ENCODE results near the gene WFS1. TPM values are rescaled to one million over a fixed set of nuclear protein-coding genes. Genes with fewer than 3 reads are reported as not detected.

WFS1 gene
- total and polyA plus RNA-seq, 2 donors (not counting 1 experiment from before 2014, with no cell fraction given): 25.7 to 37.5 TPM

- no peaks in the 10 kb centered on the region for H3K9me3 ChIP-seq (ENCODE audit: control insufficient read depth, insufficient read depth, low read depth, low read length)
Measured at GRCh38 chr4:6228158-6229067, 41.2 kb upstream of the WFS1 start.

GRCh38 chr4:6229095-6229494 is 40.6 kb upstream of the WFS1 start:
- H3K4me2 ChIP-seq (ENCODE audit: extremely low read depth, insufficient read depth, low read length): no peak overlapping the region
- no peak overlapping the region for H3K4me3 ChIP-seq (replicated peaks in 1 of 4; ENCODE audit: control extremely low read depth in 1 of 4, insufficient read depth in 1 of 4, low read depth in 3 of 4, low read length in 4 of 4)
- no peak for TF ChIP-seq CTCF (conservative IDR thresholded peaks at IDR 0.05 in 1 of 2, IDR thresholded peaks at IDR 0.05 in 1 of 2; ENCODE audit: low read depth in 1 of 2, low read length in 2 of 2)
- TF ChIP-seq EZH2 (IDR thresholded peaks at IDR 0.05; ENCODE audit: low read length, missing control alignments): no peak
- no peak overlapping the region for H2AFZ ChIP-seq (ENCODE audit: low read length)
- no peaks in the 10 kb centered on the region for H3K4me1 ChIP-seq (ENCODE audit: control insufficient read depth, extremely low read depth, insufficient read depth, low read length)
- H4K20me1 ChIP-seq (ENCODE audit: control insufficient read depth, extremely low read depth, insufficient read depth, low read length): no peaks in the 10 kb centered on the region
- no peaks in the 10 kb centered on the region for H3K36me3 ChIP-seq (ENCODE audit: control insufficient read depth, insufficient read depth, low read length)
- H3K27ac ChIP-seq (ENCODE audit: insufficient read depth, low read length): no peak overlapping the region
- H3K9ac ChIP-seq (ENCODE audit: insufficient read depth, low read length): no peak overlapping the region
- H3K9me3 ChIP-seq (ENCODE audit: control insufficient read depth, insufficient read depth, low read depth, low read length): no peaks in the 10 kb centered on the region
- no peak for DNase-seq (ENCODE audit: low read depth in 2 of 2)
- no peaks in the 10 kb centered on the region for H3K27me3 ChIP-seq (ENCODE audit: control insufficient read depth, insufficient read depth, low read length)
- no peaks in the 10 kb centered on the region for H3K79me2 ChIP-seq (ENCODE audit: control insufficient read depth, insufficient read depth, low read length)

More at GRCh38 chr4:6228158-6229067, 41.2 kb upstream of the WFS1 start:
- Histone ChIP-seq H4K20me1 (ENCODE audit: control insufficient read depth, extremely low read depth, insufficient read depth, low read length) (no peaks in the 10 kb centered on the region), H3K9ac (ENCODE audit: insufficient read depth, low read length) (no peak overlapping the region), H3K79me2 (ENCODE audit: control insufficient read depth, insufficient read depth, low read length) (no peaks in the 10 kb centered on the region), H3K4me1 (ENCODE audit: control insufficient read depth, extremely low read depth, insufficient read depth, low read length) (no peaks in the 10 kb centered on the region), H3K27ac (ENCODE audit: insufficient read depth, low read length) (no peak overlapping the region), H3K36me3 (ENCODE audit: control insufficient read depth, insufficient read depth, low read length) (no peaks in the 10 kb centered on the region), H3K27me3 (ENCODE audit: control insufficient read depth, insufficient read depth, low read length) (no peaks in the 10 kb centered on the region), H3K4me2 (ENCODE audit: extremely low read depth, insufficient read depth, low read length) (no peak overlapping the region), H2AFZ (ENCODE audit: low read length) (no peak overlapping the region), H3K4me3 (replicated peaks in 1 of 4; ENCODE audit: control extremely low read depth in 1 of 4, insufficient read depth in 1 of 4, low read depth in 3 of 4, low read length in 4 of 4) (no peak overlapping the region)
- no peak for DNase-seq (ENCODE audit: low read depth in 2 of 2)
- TF ChIP-seq EZH2 (IDR thresholded peaks at IDR 0.05; ENCODE audit: low read length, missing control alignments) (no peak), CTCF (conservative IDR thresholded peaks at IDR 0.05 in 1 of 2, IDR thresholded peaks at IDR 0.05 in 1 of 2; ENCODE audit: low read depth in 1 of 2, low read length in 2 of 2) (no peak)

GRCh38 chr4:6229671-6230501 is 39.8 kb upstream of the WFS1 start:
- no peak for DNase-seq (ENCODE audit: low read depth in 2 of 2)
- Histone ChIP-seq H3K27ac (ENCODE audit: insufficient read depth, low read length) (no peak overlapping the region), H3K4me3 (replicated peaks in 1 of 4; ENCODE audit: control extremely low read depth in 1 of 4, insufficient read depth in 1 of 4, low read depth in 3 of 4, low read length in 4 of 4) (no peak overlapping the region), H4K20me1 (ENCODE audit: control insufficient read depth, extremely low read depth, insufficient read depth, low read length) (no peaks in the 10 kb centered on the region), H2AFZ (ENCODE audit: low read length) (no peak overlapping the region), H3K36me3 (ENCODE audit: control insufficient read depth, insufficient read depth, low read length) (no peaks in the 10 kb centered on the region), H3K79me2 (ENCODE audit: control insufficient read depth, insufficient read depth, low read length) (no peaks in the 10 kb centered on the region), H3K4me1 (ENCODE audit: control insufficient read depth, extremely low read depth, insufficient read depth, low read length) (no peaks in the 10 kb centered on the region), H3K27me3 (ENCODE audit: control insufficient read depth, insufficient read depth, low read length) (no peaks in the 10 kb centered on the region), H3K9ac (ENCODE audit: insufficient read depth, low read length) (no peak overlapping the region), H3K4me2 (ENCODE audit: extremely low read depth, insufficient read depth, low read length) (no peak overlapping the region), H3K9me3 (ENCODE audit: control insufficient read depth, insufficient read depth, low read depth, low read length) (no peaks in the 10 kb centered on the region)
- TF ChIP-seq CTCF (conservative IDR thresholded peaks at IDR 0.05 in 1 of 2, IDR thresholded peaks at IDR 0.05 in 1 of 2; ENCODE audit: low read depth in 1 of 2, low read length in 2 of 2) (no peak), EZH2 (IDR thresholded peaks at IDR 0.05; ENCODE audit: low read length, missing control alignments) (no peak)

Data from fibroblast of lung (primary cell).